ENCODE data around the gene PIP5KL1. TPM values are rescaled to one million over a fixed set of nuclear protein-coding genes. Genes with fewer than 3 reads are reported as not detected.

Gene PIP5KL1
- total RNA-seq, 1 experiment from 2014 or later = 7.8 TPM

GRCh38 chr9:127915325-127915752, 15.2 kb downstream of the PIP5KL1 start:
- TF ChIP-seq CTCF (IDR thresholded peaks at IDR 0.05) (no peak), TCF7L2 (IDR thresholded peaks at IDR 0.05; ENCODE audit: low read depth, low read length) (no peak), SIN3A (IDR thresholded peaks at IDR 0.05; ENCODE audit: borderline replicate concordance, insufficient read depth, low read depth, low read length) (no peak), POLR2AphosphoS5 (IDR thresholded peaks at IDR 0.05; ENCODE audit: low read depth, low read length) (no peak), REST (IDR thresholded peaks at IDR 0.05; ENCODE audit: insufficient read depth in 1 of 2, low read depth in 2 of 2, low read length in 1 of 2) (no peak)
- no peaks in the 10 kb centered on the region for H3K27me3 ChIP-seq (ENCODE audit: control insufficient read depth, insufficient read depth, low read length)
- no TSS peak for BruUV-seq (replicated peaks)
- H3K4me3 ChIP-seq (ENCODE audit: low read depth in 2 of 2, low read length in 2 of 2) = peak overlapping the region in 1 of 2 experiments; percentile 16; a peak in 1 of 4 replicates
- no peaks in the 10 kb centered on the region for H3K9me3 ChIP-seq (ENCODE audit: control insufficient read depth, insufficient read depth, low read depth, low read length)
- ChIA-PET POLR2A (no interaction called here), CTCF (no interaction called here)
- ATAC-seq = no peak
- 0 out of 2 replicates have a peak overlapping the region, but pooled peaks have one; percentile 12 for H3K27ac ChIP-seq (ENCODE audit: low read length)
- DNase-seq (ENCODE audit: low read depth, low spot score) = no peak
- in situ Hi-C loops (cut with HindIII; ENCODE audit: low pct_unique_long_range_greater_than_20kb, low sequenced_read_pairs) (no loop called here), intact Hi-C loops (cut with micrococcal nuclease; ENCODE audit: unreplicated experiment) (no loop called here)
- no peaks in the 10 kb centered on the region for H3K36me3 ChIP-seq (ENCODE audit: control insufficient read depth, insufficient read depth, low read length)
- peaks cover 33% of the 10 kb centered on the region for H3K4me1 ChIP-seq (ENCODE audit: control insufficient read depth, insufficient read depth, low read length)

GRCh38 chr9:127913682-127914081, 16.9 kb downstream of the PIP5KL1 start:
- ATAC-seq (no peak), DNase-seq (ENCODE audit: low read depth, low spot score) (no peak)
- BruUV-seq (replicated peaks) = no TSS peak
- in situ Hi-C loops (cut with HindIII; ENCODE audit: low pct_unique_long_range_greater_than_20kb, low sequenced_read_pairs) (no loop called here), intact Hi-C loops (cut with micrococcal nuclease; ENCODE audit: unreplicated experiment) (no loop called here)
- TF ChIP-seq REST (IDR thresholded peaks at IDR 0.05; ENCODE audit: insufficient read depth in 1 of 2, low read depth in 2 of 2, low read length in 1 of 2) (no peak), POLR2AphosphoS5 (IDR thresholded peaks at IDR 0.05; ENCODE audit: low read depth, low read length) (no peak), SIN3A (IDR thresholded peaks at IDR 0.05; ENCODE audit: borderline replicate concordance, insufficient read depth, low read depth, low read length) (no peak), TCF7L2 (IDR thresholded peaks at IDR 0.05; ENCODE audit: low read depth, low read length) (no peak), CTCF (IDR thresholded peaks at IDR 0.05) (no peak)
- no peaks in the 10 kb centered on the region for H3K9me3 ChIP-seq (ENCODE audit: control insufficient read depth, insufficient read depth, low read depth, low read length)
- ChIA-PET POLR2A (no interaction called here), CTCF (no interaction called here)
- no peak overlapping the region for H3K4me3 ChIP-seq (ENCODE audit: low read depth in 2 of 2, low read length in 2 of 2)
- H3K4me1 ChIP-seq (ENCODE audit: control insufficient read depth, insufficient read depth, low read length) = peaks cover 20% of the 10 kb centered on the region
- H3K36me3 ChIP-seq (ENCODE audit: control insufficient read depth, insufficient read depth, low read length) = no peaks in the 10 kb centered on the region
- no peaks in the 10 kb centered on the region for H3K27me3 ChIP-seq (ENCODE audit: control insufficient read depth, insufficient read depth, low read length)
- no peak overlapping the region for H3K27ac ChIP-seq (ENCODE audit: low read length)

Data from Panc1 (cell line).